Skin of body (tissue), 2 donors: ENCODE results near the gene ZNF606. TPM values are rescaled to one million over a fixed set of nuclear protein-coding genes. Genes with fewer than 3 reads are reported as not detected.

Experiments
- DNase-seq: peaks from one replicate; lab custom pipeline; 2025; lab: John Stamatoyannopoulos, UW
- total RNA-seq: library from RNA; depleted of rRNA; stranded (reverse); fragments of >200 nt; gene quantifications from one replicate; pipeline ENCODE4 v1.2.3, GENCODE V29; 2014

The ZNF606 gene
- total RNA-seq, 1 donor from 2014 or later = 18.0 TPM

- DNase-seq = peak; percentile 83
These were observed 67.6 kb downstream of the ZNF606 start, which contains the start of gene ZNF418 for GRCh38 chr19:57934820-57935665. Gene ZNF418, minus strand, starts transcription at chr19:57935402. Its CDS starts 1,580 bp downstream, at chr19:57933822.

DNA sequence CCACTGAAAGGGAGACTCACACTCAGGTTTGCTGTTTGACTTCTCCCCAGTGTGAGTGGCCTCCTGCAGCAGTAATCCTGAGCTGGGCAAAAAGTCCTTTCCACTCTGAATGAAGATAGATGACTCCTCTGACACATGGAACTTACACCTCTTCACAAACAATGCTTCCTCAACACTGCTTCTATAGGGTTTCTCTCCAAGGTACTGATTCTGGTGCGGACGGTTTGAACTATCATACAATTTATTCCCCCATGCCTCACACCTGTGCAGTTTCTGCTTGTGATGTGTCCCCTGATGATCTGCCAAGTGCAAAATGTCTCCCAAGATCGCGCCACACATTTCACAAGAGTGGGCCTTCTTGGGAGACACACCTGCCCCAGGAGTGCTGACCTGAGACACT lies 75.0 kb downstream of the ZNF606 start:
- DNase-seq = no peak

Other genes starting within 250 kb of the ZNF606 start
- gene ZNF586, start 233.1 kb downstream of the ZNF606 start, total RNA-seq = 23.9 TPM
- gene ZNF552, start 187.9 kb downstream of the ZNF606 start, total RNA-seq = 8.8 TPM
- gene ZNF587B, start 172.5 kb downstream of the ZNF606 start, total RNA-seq = 18.3 TPM
- 26.5 TPM for gene ZNF587, start 153.0 kb downstream of the ZNF606 start, total RNA-seq
- 15.6 TPM for gene ZNF814, start 113.8 kb downstream of the ZNF606 start, total RNA-seq
- gene ZNF417, start 86.2 kb downstream of the ZNF606 start, total RNA-seq = 20.1 TPM
- 8.6 TPM for gene ZNF418, start 67.4 kb downstream of the ZNF606 start, total RNA-seq
- gene ZNF256, start 55.1 kb downstream of the ZNF606 start, total RNA-seq = 9.6 TPM
- 0.89 TPM for gene C19orf18, start 28.3 kb downstream of the ZNF606 start, total RNA-seq
- 0.30 TPM for gene ZSCAN1, start 31.2 kb upstream of the ZNF606 start, total RNA-seq
- 9.5 TPM for gene ZNF135, start 56.5 kb upstream of the ZNF606 start, total RNA-seq
- 50.3 TPM for gene ZSCAN18, start 95.4 kb upstream of the ZNF606 start, total RNA-seq
- gene ZNF329, start 148.0 kb upstream of the ZNF606 start, total RNA-seq = 11.8 TPM
- 14.0 TPM for gene ZNF274, start 180.2 kb upstream of the ZNF606 start, total RNA-seq
- 31.3 TPM for gene ZNF544, start 226.1 kb upstream of the ZNF606 start, total RNA-seq